ENCODE measurements around the gene LRP1B.

LRP1B gene

DNA sequence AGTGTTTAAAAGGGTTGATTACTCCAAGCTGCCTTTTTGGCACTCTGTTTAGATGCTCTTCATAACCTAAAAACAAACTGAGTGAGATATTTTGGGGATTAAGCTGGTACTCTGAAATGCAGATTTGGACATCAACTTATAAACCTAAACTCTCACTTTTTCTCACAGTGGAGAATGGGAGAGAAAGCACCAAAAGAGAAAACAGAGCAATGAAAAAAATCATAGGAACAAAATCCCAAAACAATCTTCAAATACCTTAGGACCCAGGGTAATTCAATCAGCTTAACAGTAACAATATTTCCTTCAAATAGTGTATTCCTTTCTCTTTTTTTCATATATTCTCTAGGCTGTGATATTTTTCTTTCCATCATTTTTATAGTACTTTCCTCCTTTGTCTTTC lies 11.5 kb downstream of the LRP1B start:
- Histone ChIP-seq H3K27me3 (replicated peaks; ENCODE audit: insufficient read depth, low read length) (no peaks in the 10 kb centered on the region), H2AFZ (ENCODE audit: low read length) (no peak overlapping the region), H3K79me2 (ENCODE audit: low read length) (no peaks in the 10 kb centered on the region), H3K9me2 (replicated peaks; ENCODE audit: insufficient read depth, low read length) (no peaks in the 10 kb centered on the region), H4K20me1 (ENCODE audit: insufficient read depth, low read length) (no peaks in the 10 kb centered on the region), H3K4me3 (ENCODE audit: low read length) (no peak overlapping the region), H3K9me3 (replicated peaks; ENCODE audit: insufficient read depth, low read length) (no peaks in the 10 kb centered on the region), H3K27ac (ENCODE audit: low read length) (no peak overlapping the region), H3K4me1 (ENCODE audit: low read length) (no peaks in the 10 kb centered on the region), H3K9ac (ENCODE audit: low read length) (no peak overlapping the region), H3F3A (ENCODE audit: insufficient read depth, low read length) (no peaks in the 10 kb centered on the region), H3K4me2 (ENCODE audit: low read depth, low read length) (no peak overlapping the region), H3K36me3 (replicated peaks; ENCODE audit: insufficient read depth, low read length) (no peaks in the 10 kb centered on the region)
- TF ChIP-seq, protein P1, sequence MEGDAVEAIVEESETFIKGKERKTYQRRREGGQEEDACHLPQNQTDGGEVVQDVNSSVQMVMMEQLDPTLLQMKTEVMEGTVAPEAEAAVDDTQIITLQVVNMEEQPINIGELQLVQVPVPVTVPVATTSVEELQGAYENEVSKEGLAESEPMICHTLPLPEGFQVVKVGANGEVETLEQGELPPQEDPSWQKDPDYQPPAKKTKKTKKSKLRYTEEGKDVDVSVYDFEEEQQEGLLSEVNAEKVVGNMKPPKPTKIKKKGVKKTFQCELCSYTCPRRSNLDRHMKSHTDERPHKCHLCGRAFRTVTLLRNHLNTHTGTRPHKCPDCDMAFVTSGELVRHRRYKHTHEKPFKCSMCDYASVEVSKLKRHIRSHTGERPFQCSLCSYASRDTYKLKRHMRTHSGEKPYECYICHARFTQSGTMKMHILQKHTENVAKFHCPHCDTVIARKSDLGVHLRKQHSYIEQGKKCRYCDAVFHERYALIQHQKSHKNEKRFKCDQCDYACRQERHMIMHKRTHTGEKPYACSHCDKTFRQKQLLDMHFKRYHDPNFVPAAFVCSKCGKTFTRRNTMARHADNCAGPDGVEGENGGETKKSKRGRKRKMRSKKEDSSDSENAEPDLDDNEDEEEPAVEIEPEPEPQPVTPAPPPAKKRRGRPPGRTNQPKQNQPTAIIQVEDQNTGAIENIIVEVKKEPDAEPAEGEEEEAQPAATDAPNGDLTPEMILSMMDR (IDR thresholded peaks at IDR 0.05; ENCODE audit: low read length) = no peak
- TF ChIP-seq EZH2phosphoT487 (IDR thresholded peaks at IDR 0.05; ENCODE audit: low read length) (no peak), EZH2 (optimal IDR thresholded peaks at IDR 0.05; ENCODE audit: low read depth, low read length) (no peak)
- no peak for DNase-seq

DNA sequence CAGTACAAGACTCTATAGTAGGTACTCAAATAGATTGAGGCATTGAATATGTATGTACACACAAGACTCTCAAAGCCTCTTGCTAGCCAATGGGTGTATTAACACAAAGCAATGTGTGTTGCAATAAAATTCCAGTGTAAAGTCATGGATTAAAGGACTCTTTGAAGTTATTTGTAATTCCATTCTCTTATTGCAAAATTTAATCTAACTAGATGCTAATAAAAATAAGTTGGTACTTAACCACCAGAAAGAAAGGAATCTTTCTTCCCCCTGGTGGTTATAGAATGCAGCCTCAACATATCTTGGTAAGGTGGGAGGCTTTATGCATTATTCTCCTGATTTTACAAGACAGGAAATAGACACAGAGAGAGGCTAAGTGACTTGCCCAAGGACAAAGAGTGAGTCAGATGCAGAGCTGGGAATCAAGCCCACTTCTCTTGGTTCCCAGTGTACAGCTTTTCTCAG lies 18.0 kb downstream of the LRP1B start:
- no peak overlapping the region for H3K4me3 ChIP-seq (ENCODE audit: low read length)
- H3K9me3 ChIP-seq (replicated peaks; ENCODE audit: insufficient read depth, low read length) = no peaks in the 10 kb centered on the region
- H3F3A ChIP-seq (ENCODE audit: insufficient read depth, low read length) = no peaks in the 10 kb centered on the region
- H3K4me1 ChIP-seq (ENCODE audit: low read length) = no peaks in the 10 kb centered on the region
- H3K27ac ChIP-seq (ENCODE audit: low read length) = no peak overlapping the region
- H3K36me3 ChIP-seq (replicated peaks; ENCODE audit: insufficient read depth, low read length) = no peaks in the 10 kb centered on the region
- TF ChIP-seq EZH2phosphoT487 (IDR thresholded peaks at IDR 0.05; ENCODE audit: low read length) = no peak
- TF ChIP-seq EZH2 (optimal IDR thresholded peaks at IDR 0.05; ENCODE audit: low read depth, low read length) = no peak
- TF ChIP-seq, protein P1 (IDR thresholded peaks at IDR 0.05; ENCODE audit: low read length) = no peak
- H3K9ac ChIP-seq (ENCODE audit: low read length) = no peak overlapping the region
- no peaks in the 10 kb centered on the region for H4K20me1 ChIP-seq (ENCODE audit: insufficient read depth, low read length)
- H3K27me3 ChIP-seq (replicated peaks; ENCODE audit: insufficient read depth, low read length) = no peaks in the 10 kb centered on the region
- no peak for DNase-seq
- no peak overlapping the region for H2AFZ ChIP-seq (ENCODE audit: low read length)
- no peaks in the 10 kb centered on the region for H3K79me2 ChIP-seq (ENCODE audit: low read length)
- H3K9me2 ChIP-seq (replicated peaks; ENCODE audit: insufficient read depth, low read length) = no peaks in the 10 kb centered on the region
- no peak overlapping the region for H3K4me2 ChIP-seq (ENCODE audit: low read depth, low read length)

DNA sequence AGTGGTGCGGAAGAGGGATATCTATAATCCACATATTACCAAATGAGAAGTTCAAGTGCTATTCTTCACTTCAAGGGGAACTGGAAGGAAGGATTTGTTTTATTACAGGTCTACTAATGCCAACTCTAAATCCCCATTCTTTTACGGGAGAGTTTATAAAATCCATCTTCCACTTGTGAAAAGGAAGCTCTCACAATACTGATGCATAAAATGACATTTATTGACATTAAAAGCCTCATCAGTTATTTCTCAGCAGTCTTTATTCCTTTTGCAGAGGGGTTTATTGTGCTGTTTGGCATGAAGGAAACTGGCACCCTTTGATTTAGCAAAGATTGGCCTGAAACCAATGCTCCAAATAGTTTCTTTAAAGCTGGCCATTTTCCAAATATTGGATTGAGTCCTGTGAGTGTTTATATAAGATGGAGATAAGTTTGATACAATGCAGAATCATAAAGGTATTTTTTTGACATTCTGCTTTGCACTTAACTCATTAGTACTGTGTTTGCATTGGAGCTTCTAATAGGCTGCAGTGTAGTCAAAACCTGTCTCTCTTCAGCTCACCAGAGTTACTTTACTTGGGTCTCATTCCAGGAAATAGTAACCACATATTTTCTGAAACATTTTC lies 26.6 kb downstream of the LRP1B start:
- Histone ChIP-seq H3K36me3 (replicated peaks; ENCODE audit: insufficient read depth, low read length) (no peaks in the 10 kb centered on the region), H3F3A (ENCODE audit: insufficient read depth, low read length) (no peaks in the 10 kb centered on the region), H4K20me1 (ENCODE audit: insufficient read depth, low read length) (no peaks in the 10 kb centered on the region), H3K9me2 (replicated peaks; ENCODE audit: insufficient read depth, low read length) (no peaks in the 10 kb centered on the region), H3K27me3 (replicated peaks; ENCODE audit: insufficient read depth, low read length) (no peaks in the 10 kb centered on the region), H3K4me2 (ENCODE audit: low read depth, low read length) (no peak overlapping the region), H3K4me3 (ENCODE audit: low read length) (no peak overlapping the region), H3K79me2 (ENCODE audit: low read length) (no peaks in the 10 kb centered on the region), H2AFZ (ENCODE audit: low read length) (no peak overlapping the region), H3K4me1 (ENCODE audit: low read length) (no peaks in the 10 kb centered on the region), H3K27ac (ENCODE audit: low read length) (no peak overlapping the region), H3K9ac (ENCODE audit: low read length) (no peak overlapping the region), H3K9me3 (replicated peaks; ENCODE audit: insufficient read depth, low read length) (no peaks in the 10 kb centered on the region)
- DNase-seq = no peak
- TF ChIP-seq, protein P1 (IDR thresholded peaks at IDR 0.05; ENCODE audit: low read length) = no peak
- TF ChIP-seq EZH2 (optimal IDR thresholded peaks at IDR 0.05; ENCODE audit: low read depth, low read length) (no peak), EZH2phosphoT487 (IDR thresholded peaks at IDR 0.05; ENCODE audit: low read length) (no peak)
